GM12878 (cell line): ENCODE measurements around the gene SORBS1. TPM values are rescaled to one million over a fixed set of nuclear protein-coding genes. Genes with fewer than 3 reads are reported as not detected.

Source experiments
- ATAC-seq: fragments of 200-7000 bp; cut with Tn5 transposase; 3 replicates; pipeline ENCODE4 v1.9.1; 2020; ENCODE audit warnings: mild to moderate bottlenecking, moderate library complexity
- BruUV-seq: library from RNA; stranded (reverse); fragments of 400-500 nt; replicated peaks from 2 replicates; lab custom pipeline; 2021; lab: Mats Ljungman, UMichigan
- CTCF ChIA-PET: fragments of 300-600 bp; sonication (Branson Sonifier 250); formaldehyde crosslinking; extraction: SDS; loops from one replicate; lab custom pipeline; 2021; ENCODE audit warnings: inconsistent platforms; lab: Yijun Ruan, JAX
- POLR2A ChIA-PET: fragments of 350-600 bp; formaldehyde crosslinking; extraction: SDS; loops from one replicate; lab custom pipeline; 2021; ENCODE audit warnings: inconsistent platforms; lab: Charles Lee
- RAD21 ChIA-PET: fragments of 300-600 bp; sonication (Branson Sonifier 250); formaldehyde crosslinking; loops from one replicate; lab custom pipeline; 2023; ENCODE audit warnings: antibody characterized with exemption; ENCODE audit not compliant: unreplicated experiment; lab: Charles Lee
- SMC1A ChIA-PET: fragments of 300-600 bp; sonication (Branson Sonifier 250); formaldehyde crosslinking; loops from one replicate; lab custom pipeline; 2023; ENCODE audit not compliant: unreplicated experiment, uncharacterized antibody; lab: Charles Lee
- DNase-seq: peaks from one replicate; pipeline ENCODE4 v3.0.0-alpha.2; 2011; ENCODE audit warnings: low read depth, low spot score
- FAIRE-seq: peaks from 3 replicates; lab custom pipeline; 2011; peaks lifted over from hg19 to GRCh38; lab: Jason Lieb, UNC
- H2AFZ ChIP-seq: 2 replicates; pipeline ENCODE4 v1.6.0; 2011; ENCODE audit warnings: low read depth, low read length, control low read depth; ENCODE audit not compliant: control insufficient read depth
- H3K27ac ChIP-seq: 2 replicates; pipeline ENCODE4 v1.5.1; 2011; ENCODE audit warnings: control low read depth; ENCODE audit not compliant: control insufficient read depth, insufficient read depth
- H3K27me3 ChIP-seq, 2 experiments: replicated peaks in 1 of 2; 2 replicates each; pipeline versions ENCODE4 v1.6.0 to v1.6.1; 2011; ENCODE audit warnings: low read length in 1 of 2; ENCODE audit not compliant: control insufficient read depth in 2 of 2, insufficient read depth in 2 of 2
- H3K36me3 ChIP-seq, 2 experiments: 2 replicates each; pipeline ENCODE4 v1.5.1; 2011; ENCODE audit warnings: low read length in 1 of 2; ENCODE audit not compliant: control insufficient read depth in 2 of 2, insufficient read depth in 2 of 2
- H3K4me1 ChIP-seq: 2 replicates; pipeline ENCODE4 v1.6.1; 2011; ENCODE audit warnings: mild to moderate bottlenecking, low read length, moderate library complexity, mixed read lengths; ENCODE audit not compliant: control insufficient read depth, insufficient read depth
- H3K4me2 ChIP-seq: 2 replicates; pipeline ENCODE4 v1.6.0; 2011; ENCODE audit warnings: control low read depth; ENCODE audit not compliant: control insufficient read depth, insufficient read depth
- H3K4me3 ChIP-seq: fragments of 200-600 bp; sonication (generic); 2 replicates; pipeline ENCODE4 v1.5.1; 2016
- H3K79me2 ChIP-seq: 2 replicates; pipeline ENCODE4 v1.6.0; 2011; ENCODE audit warnings: low read length; ENCODE audit not compliant: control insufficient read depth, insufficient read depth
- H3K9ac ChIP-seq: 2 replicates; pipeline ENCODE4 v1.8.0; 2011; ENCODE audit warnings: low read length, control low read depth, mixed read lengths; ENCODE audit not compliant: control insufficient read depth, insufficient read depth
- H3K9me3 ChIP-seq: replicated peaks from 3 replicates; pipeline ENCODE4 v1.5.1; 2011; ENCODE audit warnings: mild to moderate bottlenecking, low read length; ENCODE audit not compliant: control insufficient read depth, insufficient read depth
- H4K20me1 ChIP-seq: 2 replicates; pipeline ENCODE4 v1.6.0; 2011; ENCODE audit not compliant: control insufficient read depth, insufficient read depth
- E2F4 ChIP-seq: IDR thresholded peaks from 2 replicates; pipeline ENCODE4 v1.6.1; 2012; ENCODE audit warnings: low read depth, low read length, improper control_type of control experiment
- NFYA ChIP-seq: IDR thresholded peaks from 2 replicates; pipeline ENCODE4 v1.6.1; 2011; ENCODE audit warnings: low read depth, mild to moderate bottlenecking, low read length, improper control_type of control experiment, borderline replicate concordance
- NR2F1 ChIP-seq: fragments of 450-650 bp; conservative IDR thresholded peaks from 2 replicates; pipeline ENCODE4 v1.6.1; 2017; ENCODE audit warnings: mild to moderate bottlenecking
- PML ChIP-seq: IDR thresholded peaks from 2 replicates; pipeline ENCODE4 v1.6.1; 2012; ENCODE audit warnings: low read length, inconsistent platforms
- POLR2AphosphoS2 ChIP-seq: IDR thresholded peaks from 2 replicates; pipeline ENCODE4 v1.6.1; 2011; ENCODE audit warnings: low read depth, mild to moderate bottlenecking, low read length, improper control_type of control experiment, moderate library complexity
- POU2F2 ChIP-seq: IDR thresholded peaks from 3 replicates; pipeline ENCODE4 v1.6.1; 2011; ENCODE audit warnings: low read depth, mild to moderate bottlenecking, low read length, borderline replicate concordance
- SIX5 ChIP-seq: IDR thresholded peaks from 2 replicates; pipeline ENCODE4 v1.6.1; 2011; ENCODE audit warnings: mild to moderate bottlenecking, low read depth, low read length, moderate library complexity; ENCODE audit not compliant: severe bottlenecking
- SUZ12 ChIP-seq: fragments of 200-600 bp; sonication (generic); IDR thresholded peaks from one replicate; pipeline ENCODE4 v1.6.1; 2018; ENCODE audit warnings: antibody characterized with exemption, mild to moderate bottlenecking; ENCODE audit not compliant: unreplicated experiment
- TCF3 ChIP-seq: IDR thresholded peaks from 2 replicates; pipeline ENCODE4 v1.6.1; 2012; ENCODE audit warnings: low read depth, mild to moderate bottlenecking, low read length, borderline replicate concordance; ENCODE audit not compliant: insufficient read depth
- ZBED1 ChIP-seq: IDR thresholded peaks from 2 replicates; pipeline ENCODE4 v1.6.1; 2016; ENCODE audit warnings: borderline replicate concordance
- ZBTB40 ChIP-seq: fragments of 450-650 bp; IDR thresholded peaks from 2 replicates; pipeline ENCODE4 v1.6.1; 2016; ENCODE audit warnings: mild to moderate bottlenecking, moderate library complexity, borderline replicate concordance
- ZSCAN29 ChIP-seq: fragments of 450-650 bp; IDR thresholded peaks from 2 replicates; pipeline ENCODE4 v1.6.1; 2017; ENCODE audit warnings: mild to moderate bottlenecking, moderate library complexity
- WGBS: methylation state at CpG from one replicate; pipeline ENCODE4 v1.1.6; 2016; ENCODE audit warnings: low lambda C conversion rate; ENCODE audit not compliant: insufficient replicate concordance, insufficient coverage; ENCODE audit errors: missing lambda C conversion rate; 5-methylcytosine and 5-hydroxymethylcytosine counted together
- in situ Hi-C: fragments of 300-500 bp; cut with MboI; formaldehyde crosslinking; loops from 9 replicates; pipeline ENCODE4 v1.14.3; 2018; ENCODE audit warnings: mixed read lengths
- intact Hi-C: fragments of 100-400 bp; cut with micrococcal nuclease; formaldehyde crosslinking; loops from one replicate; pipeline ENCODE4 v1.14.2; 2022; ENCODE audit not compliant: unreplicated experiment
- polyA plus RNA-seq, 11 experiments: library from polyadenylated mRNA; depleted of rRNA in 4 of 11; unstranded in 6 of 11; stranded (reverse) in 5 of 11; fragments of >200 nt; fragmentation: Nextera tagmentation in 4 of 11; fragmentation: Illumina TruSeq in 1 of 11; extraction: Ambion mirVana in 4 of 11; extraction: Trizol in 1 of 11; gene quantifications; 1 replicate in 1 of 11; 2 replicates in 10 of 11; pipeline versions ENCODE4 v1.2.1 to v1.2.3, GENCODE V29; 2011 to 2016; ENCODE audit warnings: inconsistent platforms in 2 of 11, missing spikeins in 2 of 11, low read depth in 1 of 11
- total RNA-seq, 4 experiments: library from RNA; depleted of rRNA in 3 of 4; stranded (reverse); fragments of >200 nt in 3 of 4; fragmentation: Illumina TruSeq in 1 of 4; extraction: Trizol in 1 of 4; gene quantifications; 2 replicates each; pipeline versions ENCODE4 v1.2.1 to v1.2.3, GENCODE V29; 2013 to 2021
- TF ChIP-seq, protein P1 (sequence below): fragments of 450-650 bp; IDR thresholded peaks from 2 replicates; pipeline ENCODE4 v1.6.1; 2017; ENCODE audit warnings: mild to moderate bottlenecking, moderate library complexity

Gene SORBS1
- total and polyA plus RNA-seq, 10 of the 15 experiments (the other 5 are each of a cell fraction or from before 2014, with no cell fraction given): 0.13 to 0.75 (median 0.39) TPM

- peaks cover 37% of the 10 kb centered on the region for H3K4me1 ChIP-seq
- no peaks in the 10 kb centered on the region for H3K9me3 ChIP-seq
- WGBS: 96% methylated on average over 3 of the region's 3 CpGs
- FAIRE-seq (no peak), ATAC-seq (no peak), DNase-seq (no peak)
- no peak overlapping the region for H3K27ac ChIP-seq
- H3K4me2 ChIP-seq: no peak overlapping the region; the same call in 1 of the 2 replicates
- intact Hi-C loops (no loop called here), in situ Hi-C loops (loop anchor here (10.0 kb wide), 1 partner anchor 993 kb away; the partner anchor contains the start of gene BLNK)
- H3K36me3 ChIP-seq: peaks cover 0 to 12% of the 10 kb centered on the region in 2 experiments; a peak in 1 of 4 replicates
- RAD21 ChIA-PET: interaction anchor here (1.7 to 2.8 kb wide), 3 partner anchors 13 to 82 kb away, joined by 5 to 8 read pairs (median 7); no protein-coding TSS in a partner anchor
- no peak overlapping the region for H3K9ac ChIP-seq
- H4K20me1 ChIP-seq: peaks cover 23% of the 10 kb centered on the region
- SMC1A ChIA-PET: interaction anchor here (0.9 to 14.9 kb wide), 6 partner anchors 12 to 963 kb away, joined by 3 to 313 read pairs (median 3); no protein-coding TSS in a partner anchor
- H3K79me2 ChIP-seq: peaks cover 99% of the 10 kb centered on the region
- 0 out of 2 replicates have a peak overlapping the region, but pooled peaks have one; percentile 14 for H3K4me3 ChIP-seq
- no peaks in the 10 kb centered on the region for H3K27me3 ChIP-seq
- CTCF ChIA-PET: interaction anchor here (1.2 to 16.6 kb wide), 3 partner anchors 16 to 80 kb away, joined by 3 to 348 read pairs (median 176); no protein-coding TSS in a partner anchor
- H2AFZ ChIP-seq: no peak overlapping the region
- POLR2A ChIA-PET: interaction anchor here (1.9 kb wide), 1 partner anchor 12 kb away, joined by 6 read pairs; no protein-coding TSS in a partner anchor
- BruUV-seq: no TSS peak
- TF ChIP-seq ZBTB40 (no peak), SUZ12 (no peak), SIX5 (no peak), NR2F1 (no peak), POLR2AphosphoS2 (no peak), ZSCAN29 (no peak), E2F4 (no peak), POU2F2 (no peak), ZBED1 (no peak), NFYA (no peak), PML (no peak), TCF3 (no peak)
- TF ChIP-seq, protein P1, sequence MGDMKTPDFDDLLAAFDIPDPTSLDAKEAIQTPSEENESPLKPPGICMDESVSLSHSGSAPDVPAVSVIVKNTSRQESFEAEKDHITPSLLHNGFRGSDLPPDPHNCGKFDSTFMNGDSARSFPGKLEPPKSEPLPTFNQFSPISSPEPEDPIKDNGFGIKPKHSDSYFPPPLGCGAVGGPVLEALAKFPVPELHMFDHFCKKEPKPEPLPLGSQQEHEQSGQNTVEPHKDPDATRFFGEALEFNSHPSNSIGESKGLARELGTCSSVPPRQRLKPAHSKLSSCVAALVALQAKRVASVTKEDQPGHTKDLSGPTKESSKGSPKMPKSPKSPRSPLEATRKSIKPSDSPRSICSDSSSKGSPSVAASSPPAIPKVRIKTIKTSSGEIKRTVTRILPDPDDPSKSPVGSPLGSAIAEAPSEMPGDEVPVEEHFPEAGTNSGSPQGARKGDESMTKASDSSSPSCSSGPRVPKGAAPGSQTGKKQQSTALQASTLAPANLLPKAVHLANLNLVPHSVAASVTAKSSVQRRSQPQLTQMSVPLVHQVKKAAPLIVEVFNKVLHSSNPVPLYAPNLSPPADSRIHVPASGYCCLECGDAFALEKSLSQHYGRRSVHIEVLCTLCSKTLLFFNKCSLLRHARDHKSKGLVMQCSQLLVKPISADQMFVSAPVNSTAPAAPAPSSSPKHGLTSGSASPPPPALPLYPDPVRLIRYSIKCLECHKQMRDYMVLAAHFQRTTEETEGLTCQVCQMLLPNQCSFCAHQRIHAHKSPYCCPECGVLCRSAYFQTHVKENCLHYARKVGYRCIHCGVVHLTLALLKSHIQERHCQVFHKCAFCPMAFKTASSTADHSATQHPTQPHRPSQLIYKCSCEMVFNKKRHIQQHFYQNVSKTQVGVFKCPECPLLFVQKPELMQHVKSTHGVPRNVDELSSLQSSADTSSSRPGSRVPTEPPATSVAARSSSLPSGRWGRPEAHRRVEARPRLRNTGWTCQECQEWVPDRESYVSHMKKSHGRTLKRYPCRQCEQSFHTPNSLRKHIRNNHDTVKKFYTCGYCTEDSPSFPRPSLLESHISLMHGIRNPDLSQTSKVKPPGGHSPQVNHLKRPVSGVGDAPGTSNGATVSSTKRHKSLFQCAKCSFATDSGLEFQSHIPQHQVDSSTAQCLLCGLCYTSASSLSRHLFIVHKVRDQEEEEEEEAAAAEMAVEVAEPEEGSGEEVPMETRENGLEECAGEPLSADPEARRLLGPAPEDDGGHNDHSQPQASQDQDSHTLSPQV: no peak
Measured at GRCh38 chr10:95282107-95282506, 279.1 kb downstream of the SORBS1 start.
